Astrocyte (in vitro differentiated cells and primary cell): Measurements from ENCODE around the gene CRYL1. TPM values are rescaled to one million over a fixed set of nuclear protein-coding genes. Genes with fewer than 3 reads are reported as not detected.
A peak's percentile ranks its signal among the peaks of the same experiment; 100 is the strongest.

Experiments used
- DNase-seq: peaks from one replicate; pipeline ENCODE4 v3.0.0-alpha.2; 2010; ENCODE audit warnings: low read depth
- FAIRE-seq: peaks from 2 replicates; lab custom pipeline; 2011; peaks lifted over from hg19 to GRCh38; lab: Jason Lieb, UNC
- H2AFZ ChIP-seq: 2 replicates; pipeline ENCODE4 v1.6.0; 2012; ENCODE audit warnings: low read depth, low read length, inconsistent platforms
- H3K27ac ChIP-seq: 2 replicates; pipeline ENCODE4 v1.5.1; 2011; ENCODE audit warnings: low read depth, low read length, inconsistent platforms
- H3K27me3 ChIP-seq: 2 replicates; pipeline ENCODE4 v1.6.0; 2011; ENCODE audit warnings: low read length, inconsistent platforms; ENCODE audit not compliant: insufficient read depth
- H3K36me3 ChIP-seq: 2 replicates; pipeline ENCODE4 v1.5.1; 2011; ENCODE audit warnings: low read length, inconsistent platforms; ENCODE audit not compliant: insufficient read depth
- H3K4me1 ChIP-seq: 2 replicates; pipeline ENCODE4 v1.5.1; 2011; ENCODE audit warnings: low read length, inconsistent platforms; ENCODE audit not compliant: insufficient read depth
- H3K4me2 ChIP-seq: 2 replicates; pipeline ENCODE4 v1.6.0; 2012; ENCODE audit warnings: low read length, inconsistent platforms
- H3K4me3 ChIP-seq: 2 replicates; pipeline ENCODE4 v1.5.1; 2011; ENCODE audit warnings: low read depth, mild to moderate bottlenecking, low read length, inconsistent platforms; ENCODE audit not compliant: insufficient read depth
- H3K79me2 ChIP-seq: 2 replicates; pipeline ENCODE4 v1.6.0; 2012; ENCODE audit warnings: mild to moderate bottlenecking, low read length, inconsistent platforms; ENCODE audit not compliant: insufficient read depth
- H3K9ac ChIP-seq: 2 replicates; pipeline ENCODE4 v1.6.0; 2012; ENCODE audit warnings: mild to moderate bottlenecking, low read length, inconsistent platforms
- H3K9me3 ChIP-seq: 2 replicates; pipeline ENCODE4 v1.5.1; 2012; ENCODE audit warnings: low read depth, mild to moderate bottlenecking, low read length, inconsistent platforms; ENCODE audit not compliant: insufficient read depth
- H4K20me1 ChIP-seq: 2 replicates; pipeline ENCODE4 v1.6.0; 2012; ENCODE audit warnings: low read length, inconsistent platforms; ENCODE audit not compliant: insufficient read depth
- H3K27ac Mint-ChIP-seq: one replicate; pipeline ENCODE4 v1.8.0; 2021; ENCODE audit warnings: mild to moderate bottlenecking, mixed read lengths; ENCODE audit not compliant: unreplicated experiment
- H3K27me3 Mint-ChIP-seq: one replicate; pipeline ENCODE4 v1.8.0; 2021; ENCODE audit warnings: low read depth, mixed read lengths; ENCODE audit not compliant: unreplicated experiment
- H3K36me3 Mint-ChIP-seq: one replicate; pipeline ENCODE4 v1.8.0; 2021; ENCODE audit warnings: low read depth, mixed read lengths; ENCODE audit not compliant: unreplicated experiment
- H3K4me1 Mint-ChIP-seq: one replicate; pipeline ENCODE4 v1.8.0; 2021; ENCODE audit warnings: low read depth, mixed read lengths; ENCODE audit not compliant: unreplicated experiment
- H3K4me3 Mint-ChIP-seq: one replicate; pipeline ENCODE4 v1.8.0; 2021; ENCODE audit warnings: mild to moderate bottlenecking, moderate library complexity, mixed read lengths; ENCODE audit not compliant: unreplicated experiment
- H3K9me3 Mint-ChIP-seq: one replicate; pipeline ENCODE4 v1.8.0; 2021; ENCODE audit warnings: mild to moderate bottlenecking, mixed read lengths; ENCODE audit not compliant: unreplicated experiment
- EZH2 ChIP-seq: IDR thresholded peaks from 2 replicates; pipeline ENCODE4 v1.6.1; 2012; ENCODE audit warnings: mild to moderate bottlenecking, low read length, inconsistent platforms; ENCODE audit not compliant: insufficient read depth
- total RNA-seq: library from RNA; stranded (reverse); gene quantifications from 2 replicates; pipeline ENCODE4 v1.2.1, GENCODE V29; 2021
- TF ChIP-seq, protein P1 (sequence below): IDR thresholded peaks from 2 replicates; pipeline ENCODE4 v1.5.1; 2011; ENCODE audit warnings: low read depth, mild to moderate bottlenecking, inconsistent platforms, low read length, moderate library complexity; ENCODE audit not compliant: insufficient read depth

CRYL1 gene
- total RNA-seq, 1 donor from 2014 or later: 3.7 TPM

DNA sequence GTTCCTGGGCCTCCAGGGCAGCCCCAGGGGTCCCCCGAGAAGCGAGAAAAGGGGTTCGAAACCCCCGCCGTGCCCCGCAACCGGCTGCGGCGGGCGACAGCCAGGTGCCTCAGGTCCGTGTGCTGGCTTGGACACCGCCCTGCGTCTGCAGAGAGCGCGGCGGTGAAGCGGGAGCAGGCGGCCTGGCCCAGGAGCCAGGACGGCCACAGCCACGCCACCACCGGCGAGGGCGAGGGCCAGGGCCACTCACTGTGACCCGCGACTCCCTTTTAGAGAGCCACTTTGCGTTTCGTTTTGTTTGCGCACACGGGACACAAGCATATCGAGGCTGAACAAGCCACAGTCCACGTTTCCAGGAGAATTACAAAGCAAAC is 110.4 kb downstream of the CRYL1 start:
- DNase-seq (no peak), FAIRE-seq (no peak)
- no peak overlapping the region for H3K27ac Mint-ChIP-seq
- H3K4me3 Mint-ChIP-seq: no peak overlapping the region
- peaks cover 7% of the 10 kb centered on the region for H3K9me3 Mint-ChIP-seq
- H3K36me3 Mint-ChIP-seq: no peaks in the 10 kb centered on the region
- H3K4me2 ChIP-seq: no peak overlapping the region
- no peak overlapping the region for H3K9ac ChIP-seq
- no peaks in the 10 kb centered on the region for H3K79me2 ChIP-seq
- TF ChIP-seq, protein P1, sequence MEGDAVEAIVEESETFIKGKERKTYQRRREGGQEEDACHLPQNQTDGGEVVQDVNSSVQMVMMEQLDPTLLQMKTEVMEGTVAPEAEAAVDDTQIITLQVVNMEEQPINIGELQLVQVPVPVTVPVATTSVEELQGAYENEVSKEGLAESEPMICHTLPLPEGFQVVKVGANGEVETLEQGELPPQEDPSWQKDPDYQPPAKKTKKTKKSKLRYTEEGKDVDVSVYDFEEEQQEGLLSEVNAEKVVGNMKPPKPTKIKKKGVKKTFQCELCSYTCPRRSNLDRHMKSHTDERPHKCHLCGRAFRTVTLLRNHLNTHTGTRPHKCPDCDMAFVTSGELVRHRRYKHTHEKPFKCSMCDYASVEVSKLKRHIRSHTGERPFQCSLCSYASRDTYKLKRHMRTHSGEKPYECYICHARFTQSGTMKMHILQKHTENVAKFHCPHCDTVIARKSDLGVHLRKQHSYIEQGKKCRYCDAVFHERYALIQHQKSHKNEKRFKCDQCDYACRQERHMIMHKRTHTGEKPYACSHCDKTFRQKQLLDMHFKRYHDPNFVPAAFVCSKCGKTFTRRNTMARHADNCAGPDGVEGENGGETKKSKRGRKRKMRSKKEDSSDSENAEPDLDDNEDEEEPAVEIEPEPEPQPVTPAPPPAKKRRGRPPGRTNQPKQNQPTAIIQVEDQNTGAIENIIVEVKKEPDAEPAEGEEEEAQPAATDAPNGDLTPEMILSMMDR: no peak
- no peak for TF ChIP-seq EZH2
- H3K27ac ChIP-seq: no peak overlapping the region
- H3K4me3 ChIP-seq: no peak overlapping the region
- peaks cover 9% of the 10 kb centered on the region for H3K4me1 ChIP-seq
- peaks cover 23% of the 10 kb centered on the region for H3K4me1 Mint-ChIP-seq
- no peak overlapping the region for H2AFZ ChIP-seq
- H3K36me3 ChIP-seq: no peaks in the 10 kb centered on the region
- H3K27me3 ChIP-seq: peaks cover 25% of the 10 kb centered on the region
- H4K20me1 ChIP-seq: no peaks in the 10 kb centered on the region
- H3K9me3 ChIP-seq: no peaks in the 10 kb centered on the region
- H3K27me3 Mint-ChIP-seq: peaks cover 2% of the 10 kb centered on the region

DNA sequence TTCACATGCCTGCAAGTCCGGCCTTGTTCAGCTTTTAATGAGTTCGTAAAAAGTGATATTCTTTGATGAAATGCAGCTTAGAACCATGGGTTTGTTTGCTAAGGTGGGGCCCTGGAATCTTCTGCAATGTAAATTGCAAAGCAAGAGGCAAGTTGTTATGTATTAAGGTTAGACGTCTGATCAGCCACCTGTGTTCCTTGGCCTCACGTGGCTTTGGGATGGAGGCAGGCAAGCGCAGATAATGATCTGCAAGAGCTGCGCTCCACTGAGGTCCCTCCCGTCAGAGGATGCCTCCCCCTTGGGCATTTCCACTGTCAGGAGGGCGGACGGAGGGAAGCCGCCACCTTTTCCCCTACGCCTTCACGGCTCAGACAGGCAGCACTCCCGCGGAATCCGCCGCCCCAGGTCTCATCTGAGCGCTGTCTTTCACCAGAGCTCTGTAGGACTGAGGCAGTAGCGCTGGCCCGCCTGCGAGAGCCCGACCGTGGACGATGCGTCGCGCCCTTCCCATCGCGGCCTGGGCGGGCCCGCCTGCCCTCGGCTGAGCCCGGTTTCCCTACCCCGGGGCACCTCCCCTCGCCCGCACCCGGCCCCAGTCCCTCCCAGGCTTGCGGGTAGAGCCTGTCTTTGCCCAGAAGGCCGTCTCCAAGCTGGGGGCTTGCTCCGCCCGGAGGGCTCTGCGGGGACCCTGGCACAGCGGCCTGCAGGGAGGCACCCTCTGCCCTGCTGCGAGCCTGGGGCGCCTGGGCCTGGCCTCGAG is 110.9 kb downstream of the CRYL1 start:
- Histone ChIP-seq H3K9me3 (no peaks in the 10 kb centered on the region), H3K36me3 (no peaks in the 10 kb centered on the region), H3K9ac (no peak overlapping the region), H2AFZ (peak overlapping the region; percentile 47), H3K79me2 (no peaks in the 10 kb centered on the region), H3K4me3 (no peak overlapping the region), H3K4me1 (peaks cover 6% of the 10 kb centered on the region), H3K4me2 (peak overlapping the region; percentile 22), H3K27ac (no peak overlapping the region), H3K27me3 (peaks cover 25% of the 10 kb centered on the region), H4K20me1 (no peaks in the 10 kb centered on the region)
- DNase-seq: no peak
- H3K4me1 Mint-ChIP-seq: peaks cover 17% of the 10 kb centered on the region
- no peak overlapping the region for H3K27ac Mint-ChIP-seq
- TF ChIP-seq, protein P1: no peak
- TF ChIP-seq EZH2: no peak
- H3K36me3 Mint-ChIP-seq: no peaks in the 10 kb centered on the region
- peaks cover 2% of the 10 kb centered on the region for H3K27me3 Mint-ChIP-seq
- H3K9me3 Mint-ChIP-seq: peaks cover 7% of the 10 kb centered on the region
- no peak for FAIRE-seq
- no peak overlapping the region for H3K4me3 Mint-ChIP-seq
